ENCODE results near the gene TLCD3A.
"Not testable (repeated sequence)": the region's sequence is repeated elsewhere in the genome, so short reads cannot be mapped to it uniquely, and the experiment has no call there.

The TLCD3A gene

DNA sequence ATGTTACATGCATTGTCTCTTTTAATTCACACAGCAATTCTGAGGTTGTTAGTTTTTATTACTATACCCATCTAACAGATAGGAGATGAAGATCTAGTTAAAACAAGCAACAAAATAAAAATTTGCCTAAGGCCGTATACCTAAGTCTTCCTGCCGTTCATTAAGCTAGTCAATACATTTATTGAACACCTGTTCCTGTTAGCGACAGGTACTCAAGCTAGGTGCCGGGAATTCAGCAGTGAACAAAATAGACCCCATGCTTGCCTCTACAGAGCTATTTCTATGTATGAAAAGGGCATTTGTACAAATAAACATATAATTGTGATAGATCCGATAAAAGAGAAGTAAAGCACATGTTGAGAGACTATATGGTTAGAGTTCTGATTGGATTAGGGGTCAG, 14.3 kb upstream of the TLCD3A start:
- DNase-seq: no peak

DNA sequence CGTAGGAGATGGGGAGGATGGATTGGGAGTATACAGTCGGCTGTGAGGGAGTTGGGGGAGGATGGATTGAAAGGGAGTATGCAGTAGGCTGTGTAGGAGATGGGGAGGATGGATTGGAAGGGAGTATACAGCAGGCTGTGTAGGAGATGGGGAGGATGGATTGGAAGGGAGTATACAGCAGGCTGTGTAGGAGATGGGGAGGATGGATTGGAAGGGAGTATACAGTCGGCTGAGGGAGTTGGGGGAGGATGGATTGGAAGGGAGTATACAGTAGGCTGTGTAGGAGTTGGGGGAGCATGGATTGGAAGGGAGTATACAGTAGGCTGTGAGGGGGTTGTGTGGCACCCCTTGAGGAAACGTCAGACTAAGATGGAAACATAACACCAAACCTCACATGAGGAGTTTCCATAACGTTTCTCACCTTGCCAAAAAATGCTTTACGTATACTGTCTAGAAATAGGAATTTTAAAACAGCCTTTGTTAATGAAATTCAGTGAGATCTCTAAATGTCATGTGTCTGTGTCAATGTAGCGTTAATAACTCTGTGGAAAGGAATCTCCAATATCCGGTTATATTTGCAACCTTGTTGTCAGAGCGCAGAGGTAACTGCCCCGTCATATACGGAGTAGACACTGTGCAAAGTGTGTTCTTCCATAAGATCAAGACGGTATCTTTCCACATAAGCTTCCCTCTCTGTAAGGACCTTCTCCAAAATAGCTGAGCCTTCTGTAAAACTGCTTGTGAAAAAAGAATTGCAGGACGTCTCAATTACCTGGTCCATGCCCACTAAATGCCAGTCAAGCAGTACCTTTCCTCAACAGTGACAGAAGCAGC, 11.5 kb upstream of the TLCD3A start:
- DNase-seq: no peak

GRCh38 chr17:721540-721937, 10.9 kb upstream of the TLCD3A start:
- DNase-seq: no peak

DNA sequence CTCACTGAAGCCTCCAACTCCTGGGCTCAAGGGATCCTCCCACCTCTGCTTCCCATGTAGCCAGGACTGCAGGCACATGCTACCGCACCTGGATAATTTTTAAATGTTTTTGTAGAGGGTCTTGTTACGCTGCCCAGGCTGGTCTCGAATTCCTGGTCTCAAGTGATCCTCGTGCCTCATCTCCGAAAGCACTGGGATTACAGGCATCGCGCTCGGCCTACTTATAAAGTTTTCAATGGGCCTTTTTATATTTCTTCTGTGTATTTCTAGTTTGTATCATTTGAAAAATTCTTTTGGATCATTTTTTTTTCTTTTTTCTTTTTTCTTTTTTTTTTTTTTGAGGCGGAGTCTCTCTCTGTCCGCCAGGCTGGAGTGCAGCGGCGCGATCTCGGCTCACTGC, 7.3 kb upstream of the TLCD3A start:
- no peak for DNase-seq

GRCh38 chr17:725746-726145, 6.7 kb upstream of the TLCD3A start:
- DNase-seq: no peak

GRCh38 chr17:726271-726919, 6.0 kb upstream of the TLCD3A start:
- no peak for DNase-seq

DNA sequence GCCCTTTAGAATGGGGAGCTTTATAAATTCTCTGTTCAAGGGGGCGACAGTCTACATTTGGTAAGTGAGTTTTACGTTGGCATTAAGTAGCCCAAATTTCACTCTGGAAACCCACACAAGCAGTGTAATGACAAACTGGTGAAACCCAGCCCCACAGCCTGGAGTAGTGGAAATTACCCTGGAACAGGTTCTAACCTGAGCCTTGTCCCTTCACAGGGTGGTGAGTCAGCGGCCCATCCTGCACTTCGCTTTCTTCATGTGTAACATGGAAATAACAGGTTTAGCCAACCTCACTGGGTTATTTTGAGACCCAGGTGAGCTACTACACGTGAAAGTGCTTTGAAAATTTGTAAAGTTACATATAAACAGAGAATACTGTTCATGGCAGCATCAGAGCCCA, 3.5 kb upstream of the TLCD3A start:
- DNase-seq: no peak

- DNase-seq: no peak
Observed at GRCh38 chr17:731644-732066, 741 bp upstream of the TLCD3A start.

GRCh38 chr17:732902-733720, 715 bp downstream of the TLCD3A start:
- no peak for DNase-seq

DNA sequence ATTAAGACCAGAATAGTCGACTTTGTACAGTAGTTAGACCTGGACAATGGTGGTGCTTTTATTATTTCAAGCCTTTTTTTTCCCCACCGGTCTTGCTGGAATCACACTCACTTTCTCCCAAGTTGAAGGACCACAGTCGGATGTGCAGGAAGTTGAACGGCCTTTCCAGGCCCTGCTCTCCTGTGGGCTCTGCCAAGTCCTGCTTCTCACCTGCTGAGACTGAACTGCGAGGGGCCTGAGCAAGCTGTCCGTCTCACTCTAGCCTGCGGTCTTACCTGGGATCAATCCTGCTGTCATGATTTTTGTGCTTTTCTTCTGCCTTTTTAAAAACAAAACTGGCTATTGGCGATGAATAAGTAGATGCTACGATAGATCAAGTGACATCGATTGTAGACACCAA, 1.3 kb downstream of the TLCD3A start:
- DNase-seq: no peak

GRCh38 chr17:737561-738113, 5.2 kb downstream of the TLCD3A start:
- DNase-seq: no peak

DNA sequence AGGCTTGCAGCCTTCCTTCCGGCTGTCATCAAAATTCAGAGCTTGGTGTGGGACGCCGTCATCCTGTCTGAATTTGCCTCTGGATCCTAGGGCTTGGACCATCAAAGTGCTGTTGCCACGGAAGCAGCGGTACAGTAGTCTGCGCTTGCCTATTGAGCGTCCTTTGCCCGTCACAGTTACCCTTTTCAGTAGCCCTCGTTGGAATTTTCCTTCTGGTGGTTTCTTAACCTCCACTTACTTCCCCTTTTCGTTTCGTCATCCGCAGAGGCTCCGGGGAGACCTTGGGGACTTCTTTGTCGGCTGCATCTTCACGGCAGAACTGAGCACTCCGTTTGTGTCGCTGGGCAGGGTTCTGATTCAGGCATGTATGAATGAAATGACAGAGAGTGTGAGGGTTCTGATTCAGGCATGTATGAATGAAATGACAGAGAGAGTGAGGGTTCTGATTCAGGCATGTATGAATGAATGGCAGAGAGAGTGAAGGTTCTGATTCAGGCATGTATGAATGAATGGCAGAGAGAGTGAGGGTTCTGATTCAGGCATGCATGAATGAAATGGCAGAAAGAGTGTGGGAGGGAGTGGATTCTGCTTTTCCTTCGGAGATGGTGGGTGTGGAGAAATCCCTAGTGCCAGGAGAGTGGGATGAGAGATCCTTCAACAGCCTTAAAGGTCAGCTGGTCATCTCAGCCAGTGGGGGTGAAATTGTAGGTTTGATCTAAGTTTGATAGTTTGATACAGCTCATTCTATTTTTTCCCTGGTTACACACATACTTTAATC, 8.0 kb downstream of the TLCD3A start:
- no peak for DNase-seq

- DNase-seq: no peak
Observed at GRCh38 chr17:742147-742793, 9.9 kb downstream of the TLCD3A start.

GRCh38 chr17:743139-743538, 10.7 kb downstream of the TLCD3A start:
- DNase-seq: no peak

- no peak for DNase-seq
Observed at GRCh38 chr17:744937-745336, 12.5 kb downstream of the TLCD3A start.

GRCh38 chr17:745406-745805, 13.0 kb downstream of the TLCD3A start:
- DNase-seq: no peak

DNA sequence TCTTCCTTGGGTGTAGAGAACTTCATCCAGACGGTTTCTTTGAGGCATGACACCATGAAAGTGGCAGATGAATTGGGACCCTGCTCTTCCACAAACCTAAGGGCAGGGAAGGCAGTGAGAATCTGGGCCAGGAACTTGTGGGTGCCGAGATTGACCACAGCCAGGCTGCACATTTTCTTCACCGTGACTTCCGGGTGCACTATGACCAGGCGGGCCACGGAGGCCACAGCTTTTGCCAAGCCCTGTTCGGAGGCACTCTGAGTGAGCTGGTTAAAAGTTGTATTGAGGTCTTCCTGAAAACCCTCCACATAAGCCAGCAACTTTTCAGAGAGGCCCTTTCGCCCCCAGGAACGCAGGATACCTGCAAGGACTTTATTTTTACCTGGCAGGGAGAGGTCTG, 13.8 kb downstream of the TLCD3A start:
- no peak for DNase-seq

DNA sequence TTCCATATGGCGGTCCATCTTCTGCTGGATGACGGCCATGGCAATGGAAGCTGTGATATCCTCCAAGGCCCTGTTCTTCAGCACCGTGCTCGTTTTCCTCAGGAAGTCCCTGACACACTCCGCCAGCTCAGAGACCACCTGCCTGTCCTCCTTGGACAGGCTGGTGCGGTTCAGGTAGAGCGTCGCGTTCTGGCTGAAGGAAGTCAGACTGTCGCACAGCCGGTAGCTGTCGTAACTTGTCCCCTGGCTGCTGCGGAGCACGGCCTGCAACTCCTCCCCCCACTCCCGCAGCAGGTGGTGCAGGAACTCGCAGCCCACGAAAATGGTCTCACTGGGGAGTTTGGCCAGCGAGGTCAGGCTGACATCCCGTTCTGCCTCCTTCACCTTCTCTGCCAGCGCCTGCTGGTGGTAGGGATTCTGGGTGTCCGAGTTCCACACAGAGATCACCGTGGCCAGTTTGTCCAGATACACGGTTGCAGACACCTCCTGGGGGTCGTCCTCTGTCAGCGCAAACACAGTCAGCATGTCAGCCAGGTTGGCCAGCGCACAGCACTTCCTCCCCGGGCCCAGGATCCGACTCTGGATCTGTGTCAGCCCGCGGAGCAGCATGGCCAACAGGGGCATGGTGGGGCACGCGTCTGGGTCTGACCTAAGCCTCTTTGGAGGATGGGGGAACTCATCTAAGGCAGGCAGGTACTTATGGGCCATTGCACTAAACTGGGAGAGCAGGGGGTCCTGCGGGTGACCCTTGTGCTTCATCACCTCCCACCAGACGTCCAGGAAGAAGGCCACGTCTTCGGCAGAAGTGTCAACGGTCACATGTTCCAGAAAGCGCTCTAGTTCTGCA, 14.6 kb downstream of the TLCD3A start:
- DNase-seq: no peak

GRCh38 chr17:748604-749003, 16.2 kb downstream of the TLCD3A start:
- not testable (repeated sequence) for DNase-seq

DNA sequence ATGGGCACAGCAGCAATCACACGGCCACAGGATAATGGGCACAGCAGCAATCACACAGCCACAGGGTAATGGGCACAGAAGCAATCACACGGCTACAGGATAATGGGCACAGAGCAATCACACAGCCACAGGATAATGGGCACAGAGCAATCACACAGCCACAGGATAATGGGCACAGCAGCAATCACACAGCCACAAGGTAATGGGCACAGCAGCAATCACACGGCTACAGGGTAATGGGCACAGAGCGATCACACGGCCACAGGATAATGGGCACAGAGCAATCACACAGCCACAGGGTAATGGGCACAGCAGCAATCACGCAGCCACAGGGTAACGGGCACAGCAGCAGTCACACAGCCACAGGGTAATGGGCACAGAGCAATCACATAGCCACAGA, 17.0 kb downstream of the TLCD3A start:
- not testable (repeated sequence) for DNase-seq

DNA sequence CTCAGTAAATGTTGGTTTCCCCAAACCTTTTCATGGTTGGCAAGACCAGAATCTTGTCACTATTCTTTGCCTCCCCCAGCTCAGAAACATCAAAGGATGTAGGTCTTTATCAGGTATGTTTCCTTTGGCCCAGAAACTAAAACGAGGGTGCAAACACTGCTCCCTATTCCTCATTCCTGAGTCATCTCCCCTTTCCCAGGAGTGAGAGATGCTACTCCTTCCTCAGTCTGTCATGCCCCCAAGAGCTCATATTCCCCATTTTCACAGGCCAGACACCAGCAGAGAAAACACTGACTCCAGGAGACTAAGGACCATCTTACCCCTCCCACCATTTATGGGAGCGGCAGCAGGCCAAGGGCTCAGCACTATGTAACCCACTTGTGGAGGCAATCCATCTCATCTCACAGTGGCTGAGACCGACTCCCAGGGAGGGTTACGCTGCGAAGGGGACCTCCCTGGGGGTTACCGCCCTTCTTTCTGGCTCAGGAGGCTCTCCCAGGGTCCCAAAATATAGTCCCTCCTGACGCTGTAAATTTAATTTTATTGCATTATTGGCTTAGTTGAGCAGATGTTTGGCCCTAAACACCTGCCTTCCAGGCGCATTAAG, 18.1 kb downstream of the TLCD3A start:
- no peak for DNase-seq
